Ishikawa (cell line): ENCODE data around the gene KLF3.

Source experiments
- CEBPB ChIP-seq: IDR thresholded peaks from 2 replicates; pipeline ENCODE4 v1.6.1; 2012
- CREB1 ChIP-seq: IDR thresholded peaks from 2 replicates; pipeline ENCODE4 v1.6.1; 2012; ENCODE audit warnings: low read depth
- EGR1 ChIP-seq: IDR thresholded peaks from 2 replicates; pipeline ENCODE4 v1.6.1; 2012
- EP300 ChIP-seq: IDR thresholded peaks from 2 replicates; pipeline ENCODE4 v1.6.1; 2012; ENCODE audit warnings: borderline replicate concordance
- FOXM1 ChIP-seq: IDR thresholded peaks from 2 replicates; pipeline ENCODE4 v1.6.1; 2012; ENCODE audit warnings: low read depth, borderline replicate concordance
- MAX ChIP-seq: IDR thresholded peaks from 2 replicates; pipeline ENCODE4 v1.6.1; 2012
- NFIC ChIP-seq: IDR thresholded peaks from 2 replicates; pipeline ENCODE4 v1.6.1; 2012
- RAD21 ChIP-seq: IDR thresholded peaks from 2 replicates; pipeline ENCODE4 v1.6.1; 2012; ENCODE audit warnings: low read depth
- REST ChIP-seq: IDR thresholded peaks from 2 replicates; pipeline ENCODE4 v1.6.1; 2012; ENCODE audit warnings: low read depth, mild to moderate bottlenecking
- TAF1 ChIP-seq: IDR thresholded peaks from 2 replicates; pipeline ENCODE4 v1.6.1; 2012; ENCODE audit warnings: low read depth, mild to moderate bottlenecking
- TCF12 ChIP-seq: IDR thresholded peaks from 2 replicates; pipeline ENCODE4 v1.6.1; 2012; ENCODE audit warnings: low read depth
- TEAD4 ChIP-seq: IDR thresholded peaks from 2 replicates; pipeline ENCODE4 v1.6.1; 2012
- USF1 ChIP-seq: IDR thresholded peaks from 2 replicates; pipeline ENCODE4 v1.6.1; 2012
- YY1 ChIP-seq: IDR thresholded peaks from 2 replicates; pipeline ENCODE4 v1.6.1; 2012; ENCODE audit warnings: low read depth
- ZBTB7A ChIP-seq: IDR thresholded peaks from 2 replicates; pipeline ENCODE4 v1.6.1; 2012; ENCODE audit warnings: low read depth

Gene KLF3

GRCh38 chr4:38735870-38736269 lies 71.9 kb downstream of the KLF3 start:
- TF ChIP-seq TAF1: no peak
- no peak for TF ChIP-seq CREB1
- no peak for TF ChIP-seq NFIC
- TF ChIP-seq EGR1: no peak
- TF ChIP-seq CEBPB: no peak

GRCh38 chr4:38738940-38739803 lies 75.2 kb downstream of the KLF3 start:
- TF ChIP-seq FOXM1 (no peak), TCF12 (no peak), ZBTB7A (no peak), REST (no peak), YY1 (no peak), USF1 (no peak), CREB1 (no peak), MAX (no peak), EGR1 (no peak), TEAD4 (no peak), CEBPB (no peak), EP300 (no peak), NFIC (no peak), RAD21 (no peak), TAF1 (no peak)

GRCh38 chr4:38740303-38740702 lies 76.3 kb downstream of the KLF3 start:
- TF ChIP-seq REST (no peak), ZBTB7A (no peak), TEAD4 (no peak), CEBPB (no peak), EGR1 (no peak), YY1 (no peak), RAD21 (no peak), NFIC (no peak), CREB1 (no peak), TAF1 (no peak), EP300 (no peak), TCF12 (no peak), FOXM1 (no peak), USF1 (no peak)

- no peak for TF ChIP-seq TAF1
- no peak for TF ChIP-seq TCF12
- no peak for TF ChIP-seq REST
- no peak for TF ChIP-seq MAX
- TF ChIP-seq YY1: no peak
- no peak for TF ChIP-seq RAD21
- TF ChIP-seq EP300: no peak
- TF ChIP-seq EGR1: no peak
- no peak for TF ChIP-seq ZBTB7A
- TF ChIP-seq TEAD4: no peak
- TF ChIP-seq NFIC: no peak
- no peak for TF ChIP-seq CREB1
- no peak for TF ChIP-seq CEBPB
Measured at GRCh38 chr4:38743866-38744265, 79.9 kb downstream of the KLF3 start.
